Bronchial epithelial cell (primary cell): Measurements from ENCODE around the gene OR2J2. TPM values are rescaled to one million over a fixed set of nuclear protein-coding genes. Genes with fewer than 3 reads are reported as not detected.
"Not testable (repeated sequence)": the region's sequence is repeated elsewhere in the genome, so short reads cannot be mapped to it uniquely, and the experiment has no call there.

ENCODE experiments used
- DNase-seq: peaks from one replicate; pipeline ENCODE4 v3.0.0-alpha.2; 2010; ENCODE audit warnings: low read depth
- FAIRE-seq: peaks from 2 replicates; lab custom pipeline; 2011; peaks lifted over from hg19 to GRCh38; lab: Jason Lieb, UNC
- H3K27me3 ChIP-seq: 2 replicates; pipeline ENCODE4 v1.5.1; 2011; ENCODE audit warnings: low read length; ENCODE audit not compliant: control insufficient read depth, insufficient read depth
- H3K36me3 ChIP-seq: 2 replicates; pipeline ENCODE4 v1.5.1; 2011; ENCODE audit warnings: low read length; ENCODE audit not compliant: control insufficient read depth, insufficient read depth
- H3K4me3 ChIP-seq: 2 replicates; pipeline ENCODE4 v1.5.1; 2011; ENCODE audit warnings: mild to moderate bottlenecking, low read depth, low read length, control low read depth
- CTCF ChIP-seq: IDR thresholded peaks from 2 replicates; pipeline ENCODE4 v1.5.1; 2011; ENCODE audit warnings: mild to moderate bottlenecking, moderate library complexity, low read length, control low read depth, inconsistent platforms; ENCODE audit not compliant: insufficient read depth, severe bottlenecking
- total RNA-seq: library from RNA; depleted of rRNA; stranded (reverse); fragments of >200 nt; gene quantifications from 2 replicates; pipeline ENCODE4 v1.2.1, GENCODE V29; 2014

Gene OR2J2
- total RNA-seq, 1 donor from 2014 or later: not detected

DNA sequence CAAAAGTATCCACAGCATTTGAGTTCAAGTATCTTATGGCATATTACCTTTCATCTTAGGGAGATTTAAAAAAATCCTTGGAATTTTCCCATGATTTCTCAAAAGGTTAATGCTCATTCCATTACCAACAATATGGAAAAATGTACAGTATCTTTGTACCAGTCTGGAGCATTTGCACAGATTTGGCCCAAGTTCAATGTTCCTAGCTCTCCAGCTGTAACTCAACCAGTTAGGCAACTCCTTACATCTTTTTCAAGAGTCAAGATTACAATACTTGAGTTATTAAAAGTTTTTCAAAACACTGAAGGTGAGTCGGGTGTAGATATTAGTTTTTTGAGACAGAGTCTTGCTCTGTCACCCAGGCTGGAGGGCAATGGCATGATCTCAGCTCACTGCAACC is 1.0 kb downstream of the OR2J2 start:
- H3K27me3 ChIP-seq: no peaks in the 10 kb centered on the region
- no peak overlapping the region for H3K4me3 ChIP-seq
- DNase-seq (no peak), FAIRE-seq (no peak)
- H3K36me3 ChIP-seq: no peaks in the 10 kb centered on the region
- TF ChIP-seq CTCF: no peak

DNA sequence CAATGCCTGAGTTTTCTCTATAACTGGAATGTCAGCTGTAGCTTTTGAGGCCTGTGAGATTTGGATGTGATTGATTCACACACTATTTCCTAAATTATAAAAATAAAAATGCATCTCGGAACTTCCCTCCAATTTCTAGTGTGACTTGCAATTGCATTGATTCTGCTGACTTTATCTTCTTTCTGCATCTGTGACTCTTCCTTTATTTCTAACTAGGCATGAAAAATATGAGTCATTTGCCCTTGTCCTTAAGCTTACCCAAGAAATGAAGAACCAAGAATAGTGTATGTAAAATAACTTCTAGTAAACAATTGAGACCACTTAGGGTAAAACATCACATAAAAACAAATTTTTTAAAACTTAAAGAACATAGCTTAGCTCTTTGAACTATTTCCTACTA is 12.9 kb downstream of the OR2J2 start:
- FAIRE-seq: no peak
- no peak for TF ChIP-seq CTCF
- no peaks in the 10 kb centered on the region for H3K27me3 ChIP-seq
- no peak for DNase-seq
- no peak overlapping the region for H3K4me3 ChIP-seq
- H3K36me3 ChIP-seq: no peaks in the 10 kb centered on the region

- not testable (repeated sequence) for FAIRE-seq
These were observed 18.0 kb downstream of the OR2J2 start for GRCh38 chr6:29188659-29189058.

DNA sequence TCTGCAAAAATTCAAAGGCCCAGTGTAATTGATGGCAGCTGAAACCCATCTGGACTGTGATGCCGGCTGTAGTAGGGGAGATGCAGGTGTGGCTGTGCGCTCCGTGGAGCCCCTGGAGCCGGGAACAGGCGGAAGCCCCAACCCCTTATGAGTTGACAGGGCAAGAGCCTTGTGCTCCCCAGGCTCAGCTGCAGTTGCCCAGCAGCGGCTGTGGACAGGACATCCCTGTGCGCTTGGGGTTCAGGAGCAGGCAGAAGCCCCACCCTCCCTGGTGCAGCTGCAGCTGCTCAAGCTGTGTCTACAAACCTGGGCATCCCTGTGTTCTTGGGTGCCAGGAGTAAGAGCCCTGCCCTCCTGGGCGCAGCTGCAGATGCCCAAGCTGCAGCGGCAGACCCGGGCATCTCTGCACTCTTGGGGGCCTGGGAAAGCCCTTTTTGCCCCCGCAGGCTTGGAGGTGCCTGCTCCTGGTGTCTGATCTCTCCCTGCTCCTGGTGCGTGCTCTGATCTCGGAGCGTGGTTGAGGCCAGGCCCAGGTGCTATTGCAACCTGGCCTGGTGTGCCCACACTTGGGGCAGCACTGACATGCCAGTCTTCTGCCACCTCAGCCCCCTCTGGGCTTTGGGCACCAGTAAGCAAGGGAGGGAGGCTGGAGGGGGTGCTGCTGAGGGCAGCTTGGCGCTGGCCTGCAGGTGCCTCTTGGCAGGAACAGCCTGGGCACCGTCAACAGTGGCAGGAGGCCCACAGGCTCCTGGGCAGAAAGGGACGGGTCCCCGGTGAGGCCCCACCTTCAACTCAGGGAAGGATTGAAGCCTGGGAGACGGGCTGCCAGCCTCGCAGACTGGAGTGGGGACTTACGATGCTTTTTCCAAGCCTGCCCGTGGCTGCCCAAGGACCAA is 30.3 kb downstream of the OR2J2 start:
- Histone ChIP-seq H3K4me3 (no peak overlapping the region), H3K27me3 (no peaks in the 10 kb centered on the region), H3K36me3 (no peaks in the 10 kb centered on the region)
- no peak for DNase-seq
- no peak for FAIRE-seq
- TF ChIP-seq CTCF: no peak

More at GRCh38 chr6:29188659-29189058, 18.0 kb downstream of the OR2J2 start:
- H3K4me3 ChIP-seq, H3K27me3 ChIP-seq, DNase-seq, H3K36me3 ChIP-seq: not testable (repeated sequence)

DNA sequence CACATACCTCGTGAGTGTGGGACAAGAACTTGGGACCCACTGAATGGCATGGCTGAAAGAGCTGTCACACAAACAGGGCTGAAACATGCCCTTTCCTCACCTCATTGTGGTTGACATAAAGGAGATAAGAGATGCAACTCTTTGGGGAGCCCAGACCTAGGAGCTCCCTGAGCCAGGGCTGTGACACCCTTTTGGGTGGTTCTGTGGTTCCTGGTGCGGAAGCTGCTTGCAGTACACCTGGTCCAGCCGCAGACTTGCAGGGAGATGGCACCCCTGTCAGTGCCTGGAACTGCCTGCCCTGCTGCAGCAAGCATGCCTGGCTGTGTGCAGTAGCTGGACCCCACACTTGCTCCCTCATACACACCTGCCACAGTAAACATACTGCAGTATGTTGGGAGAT is 31.3 kb downstream of the OR2J2 start:
- H3K4me3 ChIP-seq: no peak overlapping the region
- no peak for FAIRE-seq
- TF ChIP-seq CTCF: no peak
- H3K27me3 ChIP-seq: no peaks in the 10 kb centered on the region
- DNase-seq: no peak
- no peaks in the 10 kb centered on the region for H3K36me3 ChIP-seq

DNA sequence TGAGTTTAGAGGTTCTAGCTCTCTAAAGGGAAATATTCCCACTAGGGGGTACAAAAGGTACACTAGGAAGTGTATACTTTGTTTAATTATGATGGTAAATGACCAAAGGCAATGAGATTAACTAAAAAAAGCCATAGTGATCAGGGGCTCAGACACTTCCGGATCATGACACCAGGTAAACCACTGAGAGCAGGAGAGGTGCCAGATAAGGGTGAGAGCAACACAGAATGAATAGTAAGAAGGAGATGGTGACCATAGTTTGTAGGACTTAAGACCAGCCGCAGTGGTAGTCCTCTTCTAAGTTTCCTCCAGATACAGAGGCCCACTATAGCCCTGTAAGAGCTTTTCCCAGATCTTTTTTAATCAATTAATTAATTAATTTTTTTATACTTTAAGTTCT is 40.8 kb downstream of the OR2J2 start:
- no peak for TF ChIP-seq CTCF
- Histone ChIP-seq H3K4me3 (no peak overlapping the region), H3K27me3 (no peaks in the 10 kb centered on the region), H3K36me3 (no peaks in the 10 kb centered on the region)
- DNase-seq: no peak
- no peak for FAIRE-seq
